ENCODE results near the gene RIOK1.

RIOK1 gene

DNA sequence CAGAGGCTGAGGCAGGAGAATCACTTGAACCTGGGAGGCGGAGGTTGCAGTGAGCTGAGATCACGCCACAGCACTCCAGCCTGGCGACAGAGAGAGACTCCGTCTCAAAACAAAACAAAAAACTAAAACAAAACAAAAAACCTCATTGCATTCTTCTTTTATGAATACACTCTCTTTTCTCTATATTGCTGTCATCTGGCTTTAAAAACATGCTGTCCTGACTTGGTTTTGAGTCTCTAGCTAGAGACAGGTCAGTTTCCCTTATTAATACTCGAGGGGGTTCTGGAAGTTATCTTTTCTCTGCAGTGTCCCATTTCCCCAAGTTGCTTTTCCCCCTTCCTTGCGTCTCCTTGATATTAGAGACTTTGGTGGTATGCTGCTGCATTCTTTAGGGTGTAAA is 50.9 kb downstream of the RIOK1 start:
- no peak for DNase-seq (ENCODE audit: low read depth)
- H3K4me3 ChIP-seq (replicated peaks; ENCODE audit: low read depth, low read length) = no peak overlapping the region
- TF ChIP-seq CTCF (IDR thresholded peaks at IDR 0.05; ENCODE audit: low read length, missing control alignments) = no peak

DNA sequence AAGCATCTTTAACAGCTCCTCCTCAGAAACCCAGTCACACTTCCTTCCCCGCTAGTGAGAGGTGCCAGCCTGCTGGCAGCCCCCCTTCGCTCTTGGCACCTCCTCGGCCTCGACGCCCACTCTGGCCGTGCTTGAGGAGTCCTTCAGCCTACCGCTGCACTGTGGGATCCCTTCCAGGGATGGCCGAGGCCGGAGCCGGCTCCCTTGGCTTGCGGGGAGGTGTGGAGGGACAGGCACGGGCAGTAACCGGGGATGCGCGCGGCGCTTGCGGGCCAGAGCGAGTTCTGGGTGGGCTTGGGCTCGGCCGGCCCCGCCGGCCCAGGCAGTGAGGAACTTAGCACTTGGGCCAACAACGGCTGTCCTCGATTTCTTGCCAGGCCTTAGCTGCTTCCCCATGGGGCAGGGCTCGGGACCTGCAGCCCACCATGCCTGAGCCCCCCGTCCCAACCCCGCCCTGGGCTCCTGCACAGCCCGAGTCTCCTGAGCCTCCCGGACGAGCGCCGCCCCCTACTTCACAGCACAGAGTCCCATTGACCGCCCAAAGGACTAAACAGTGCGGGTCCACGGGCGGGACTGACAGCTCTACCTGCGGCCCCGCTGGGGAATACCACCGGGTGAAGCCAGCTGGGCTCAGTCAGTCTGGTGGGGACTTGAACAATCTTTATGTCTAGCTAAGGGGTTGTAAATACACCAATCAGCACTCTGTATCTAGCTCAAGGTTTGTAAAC is 51.6 kb downstream of the RIOK1 start:
- TF ChIP-seq CTCF (IDR thresholded peaks at IDR 0.05; ENCODE audit: low read length, missing control alignments) = no peak
- no peak overlapping the region for H3K4me3 ChIP-seq (replicated peaks; ENCODE audit: low read depth, low read length)
- no peak for DNase-seq (ENCODE audit: low read depth)

GRCh38 chr6:7442467-7442866 is 52.9 kb downstream of the RIOK1 start:
- H3K4me3 ChIP-seq (replicated peaks; ENCODE audit: low read depth, low read length) = no peak overlapping the region
- no peak for TF ChIP-seq CTCF (IDR thresholded peaks at IDR 0.05; ENCODE audit: low read length, missing control alignments)
- no peak for DNase-seq (ENCODE audit: low read depth)

DNA sequence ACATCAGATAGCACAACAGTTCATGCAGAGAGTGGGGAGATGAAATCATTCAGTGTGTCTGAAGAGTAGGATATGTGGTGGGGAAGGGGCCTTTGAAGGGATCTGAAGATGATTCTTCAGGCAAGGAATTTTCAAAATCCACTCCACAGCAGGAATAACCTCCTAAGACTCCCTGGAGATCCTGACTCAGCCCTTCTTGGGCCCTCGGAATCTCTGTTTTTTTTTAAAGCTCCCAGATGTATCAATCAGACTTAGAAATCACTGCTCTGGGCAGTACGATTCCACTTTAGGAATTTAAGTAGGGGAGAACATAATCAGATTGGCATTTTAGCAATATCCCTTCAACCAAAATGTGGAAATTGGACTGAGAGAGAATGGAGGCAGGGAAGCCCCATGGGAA is 55.5 kb downstream of the RIOK1 start:
- no peak for DNase-seq (ENCODE audit: low read depth)
- TF ChIP-seq CTCF (IDR thresholded peaks at IDR 0.05; ENCODE audit: low read length, missing control alignments) = no peak
- no peak overlapping the region for H3K4me3 ChIP-seq (replicated peaks; ENCODE audit: low read depth, low read length)

DNA sequence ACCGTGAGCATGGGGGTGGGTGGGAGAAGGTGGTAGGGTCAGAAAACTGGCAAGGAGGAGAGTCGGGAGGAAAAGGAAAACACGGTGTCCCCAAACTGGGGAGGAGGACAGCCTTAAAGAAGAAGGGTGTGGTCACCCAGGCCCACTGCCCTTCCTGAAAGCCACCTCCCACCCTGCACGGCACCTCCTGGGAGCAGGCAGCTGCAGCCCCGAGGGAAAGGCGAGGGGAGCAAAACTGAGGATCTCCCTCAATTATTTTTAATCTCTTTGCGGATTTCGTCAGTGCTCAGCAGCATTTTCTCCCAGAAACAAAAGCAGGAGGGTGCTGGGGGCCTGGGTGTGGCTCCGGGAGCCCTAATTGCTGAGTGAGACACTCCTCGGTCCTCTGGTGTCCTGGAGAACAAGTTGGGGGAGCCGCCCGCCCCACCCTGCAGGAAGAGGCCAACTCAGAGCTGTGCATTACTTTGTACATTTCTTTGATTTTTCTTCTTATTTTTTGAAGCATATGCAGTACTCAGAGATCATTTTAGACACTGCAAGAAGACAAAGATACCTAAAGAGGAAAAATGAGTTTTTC is 56.4 kb downstream of the RIOK1 start:
- no peak for DNase-seq (ENCODE audit: low read depth)
- no peak overlapping the region for H3K4me3 ChIP-seq (replicated peaks; ENCODE audit: low read depth, low read length)
- TF ChIP-seq CTCF (IDR thresholded peaks at IDR 0.05; ENCODE audit: low read length, missing control alignments) = no peak

DNA sequence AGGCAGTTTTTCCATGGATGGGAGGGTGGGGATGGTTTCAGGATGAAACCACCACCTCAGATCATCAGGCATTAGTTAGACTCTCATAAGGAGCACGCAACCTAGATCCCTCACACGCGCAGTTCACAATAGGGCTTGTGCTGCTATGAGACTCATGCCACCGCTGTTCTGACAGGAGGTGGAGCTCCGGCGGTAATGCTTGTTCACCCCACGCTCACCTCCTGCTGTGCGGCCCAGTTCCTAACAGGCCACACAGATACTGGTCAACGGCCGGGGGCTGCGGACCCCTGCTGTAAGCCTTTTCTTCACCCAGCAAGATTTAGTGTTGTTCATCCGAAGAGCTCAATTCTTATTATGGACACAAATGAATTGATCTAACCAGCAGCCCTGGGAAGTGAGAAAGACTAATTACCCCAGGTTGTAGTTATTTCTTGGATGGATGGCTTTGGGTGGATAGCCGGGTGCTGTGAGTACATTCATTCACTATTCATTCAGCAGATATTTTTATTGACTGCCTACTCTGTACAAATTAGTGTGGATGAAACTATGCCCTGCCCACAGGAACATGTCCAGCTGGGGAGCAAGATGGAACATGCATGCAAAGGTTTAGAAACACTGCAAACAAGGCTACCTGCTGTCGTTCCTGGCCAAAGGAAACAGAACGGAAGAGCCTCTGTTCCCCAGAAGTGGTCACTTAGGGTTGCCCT is 57.2 kb downstream of the RIOK1 start:
- no peak for TF ChIP-seq CTCF (IDR thresholded peaks at IDR 0.05; ENCODE audit: low read length, missing control alignments)
- H3K4me3 ChIP-seq (replicated peaks; ENCODE audit: low read depth, low read length) = no peak overlapping the region
- no peak for DNase-seq (ENCODE audit: low read depth)
